ENCODE results near the gene KLHL3.

KLHL3 gene

DNA sequence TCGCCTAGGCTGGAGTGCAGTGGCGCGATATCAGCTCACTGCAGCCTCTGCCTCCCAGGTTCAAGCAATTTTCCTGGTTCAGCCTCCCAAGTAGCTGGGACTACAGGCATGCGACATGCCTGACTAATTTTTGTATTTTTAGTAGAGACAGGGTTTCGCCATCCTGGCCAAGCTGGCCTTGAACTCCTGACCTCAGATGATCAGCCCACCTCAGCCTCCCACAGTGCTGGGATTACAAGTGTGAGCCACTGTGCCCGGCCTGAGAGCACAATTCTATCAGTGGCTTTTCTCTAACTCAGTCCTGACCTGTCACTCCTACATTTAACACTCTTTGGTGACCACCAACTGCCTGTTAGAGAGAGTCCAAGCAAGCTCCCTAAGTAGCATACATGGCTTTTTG lies 154.1 kb downstream of the KLHL3 start:
- no peak overlapping the region for H3K27ac ChIP-seq
- TF ChIP-seq ZFX (IDR thresholded peaks at IDR 0.05; ENCODE audit: borderline replicate concordance), result no peak
- TF ChIP-seq, protein P1, sequence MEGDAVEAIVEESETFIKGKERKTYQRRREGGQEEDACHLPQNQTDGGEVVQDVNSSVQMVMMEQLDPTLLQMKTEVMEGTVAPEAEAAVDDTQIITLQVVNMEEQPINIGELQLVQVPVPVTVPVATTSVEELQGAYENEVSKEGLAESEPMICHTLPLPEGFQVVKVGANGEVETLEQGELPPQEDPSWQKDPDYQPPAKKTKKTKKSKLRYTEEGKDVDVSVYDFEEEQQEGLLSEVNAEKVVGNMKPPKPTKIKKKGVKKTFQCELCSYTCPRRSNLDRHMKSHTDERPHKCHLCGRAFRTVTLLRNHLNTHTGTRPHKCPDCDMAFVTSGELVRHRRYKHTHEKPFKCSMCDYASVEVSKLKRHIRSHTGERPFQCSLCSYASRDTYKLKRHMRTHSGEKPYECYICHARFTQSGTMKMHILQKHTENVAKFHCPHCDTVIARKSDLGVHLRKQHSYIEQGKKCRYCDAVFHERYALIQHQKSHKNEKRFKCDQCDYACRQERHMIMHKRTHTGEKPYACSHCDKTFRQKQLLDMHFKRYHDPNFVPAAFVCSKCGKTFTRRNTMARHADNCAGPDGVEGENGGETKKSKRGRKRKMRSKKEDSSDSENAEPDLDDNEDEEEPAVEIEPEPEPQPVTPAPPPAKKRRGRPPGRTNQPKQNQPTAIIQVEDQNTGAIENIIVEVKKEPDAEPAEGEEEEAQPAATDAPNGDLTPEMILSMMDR (IDR thresholded peaks at IDR 0.05), result no peak

DNA sequence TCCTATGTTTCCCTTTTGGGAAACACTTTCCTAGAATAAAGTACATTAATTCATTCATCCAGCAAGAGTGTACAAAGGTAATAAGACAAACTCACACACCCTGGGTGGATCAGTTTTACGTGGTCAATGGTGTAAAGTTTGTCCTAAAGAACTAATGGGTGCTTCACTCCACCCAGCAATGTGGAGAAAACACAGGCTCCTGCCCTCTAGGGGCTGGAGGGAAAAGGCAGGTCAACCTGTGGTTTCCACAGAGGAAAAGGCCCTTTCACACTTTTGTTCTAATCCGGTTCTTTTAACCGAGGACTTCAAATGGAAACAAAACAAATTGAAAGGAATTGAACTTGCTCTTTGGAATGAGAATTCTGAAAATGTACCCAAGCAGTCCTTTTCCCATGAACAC lies 155.9 kb downstream of the KLHL3 start:
- TF ChIP-seq ZFX (IDR thresholded peaks at IDR 0.05; ENCODE audit: borderline replicate concordance), result no peak
- TF ChIP-seq, protein P1 (IDR thresholded peaks at IDR 0.05), result peak; percentile 55
- H3K27ac ChIP-seq, result no peak overlapping the region

DNA sequence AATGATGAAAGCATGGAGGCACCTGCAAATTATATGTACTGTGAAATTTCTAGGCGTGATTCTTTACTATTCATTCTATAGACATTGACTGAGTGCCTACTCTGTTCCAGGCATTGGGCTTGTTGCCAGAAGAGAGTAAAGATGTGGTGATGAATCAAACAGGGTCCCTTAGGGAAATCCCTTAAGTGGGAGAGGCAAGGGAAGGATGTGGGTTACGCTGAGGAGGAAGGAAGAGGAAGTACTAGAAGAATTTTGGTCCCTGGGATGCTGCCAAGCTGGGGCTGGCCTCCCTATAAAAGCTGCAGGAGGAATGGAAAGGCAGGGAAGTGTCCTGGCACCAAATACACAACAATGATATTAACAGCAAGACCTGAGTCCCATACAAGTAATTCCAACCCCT lies 160.0 kb downstream of the KLHL3 start:
- H3K27ac ChIP-seq, result no peak overlapping the region
- TF ChIP-seq ZFX (IDR thresholded peaks at IDR 0.05; ENCODE audit: borderline replicate concordance), result no peak
- TF ChIP-seq, protein P1 (IDR thresholded peaks at IDR 0.05), result no peak

DNA sequence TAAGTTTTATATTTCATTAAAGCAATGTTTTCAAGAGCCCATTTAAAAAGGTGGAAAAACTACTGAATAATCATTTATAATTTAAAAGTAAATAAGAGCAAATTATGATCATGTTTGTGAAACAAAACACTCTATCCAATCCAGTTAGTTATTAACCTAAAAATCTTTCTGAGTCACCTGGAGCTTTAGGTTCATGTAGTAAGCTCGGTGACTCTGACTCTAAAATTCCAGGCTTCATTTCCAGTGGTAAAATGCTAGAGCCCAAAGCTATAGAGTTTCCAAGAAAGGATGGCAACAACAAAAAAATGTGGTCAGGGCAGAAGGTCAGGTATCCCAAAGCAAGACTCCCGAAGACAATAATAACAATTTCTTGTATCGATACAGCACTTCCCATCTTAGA lies 160.7 kb downstream of the KLHL3 start:
- no peak overlapping the region for H3K27ac ChIP-seq
- no peak for TF ChIP-seq ZFX (IDR thresholded peaks at IDR 0.05; ENCODE audit: borderline replicate concordance)
- TF ChIP-seq, protein P1 (IDR thresholded peaks at IDR 0.05), result no peak

DNA sequence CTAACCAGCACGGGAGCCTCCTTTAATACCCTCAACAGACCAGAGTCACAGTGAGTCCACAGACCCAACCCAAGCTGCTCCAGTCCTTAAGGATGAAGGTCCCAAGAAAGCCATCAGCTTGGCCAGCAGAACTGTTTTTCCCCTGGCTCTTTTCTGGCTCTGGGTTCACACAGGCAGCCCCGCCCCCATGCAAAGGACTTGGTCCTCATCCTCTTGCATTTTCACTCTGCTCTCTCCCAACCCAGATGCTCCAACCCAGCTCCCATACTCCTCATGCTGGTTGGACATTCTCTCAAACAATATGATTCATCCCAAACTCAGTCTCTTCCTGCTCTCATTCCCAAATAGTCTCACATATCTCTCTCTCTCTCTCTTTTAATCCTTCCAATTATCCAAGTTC lies 162.5 kb downstream of the KLHL3 start:
- no peak overlapping the region for H3K27ac ChIP-seq
- no peak for TF ChIP-seq ZFX (IDR thresholded peaks at IDR 0.05; ENCODE audit: borderline replicate concordance)
- TF ChIP-seq, protein P1 (IDR thresholded peaks at IDR 0.05), result no peak

DNA sequence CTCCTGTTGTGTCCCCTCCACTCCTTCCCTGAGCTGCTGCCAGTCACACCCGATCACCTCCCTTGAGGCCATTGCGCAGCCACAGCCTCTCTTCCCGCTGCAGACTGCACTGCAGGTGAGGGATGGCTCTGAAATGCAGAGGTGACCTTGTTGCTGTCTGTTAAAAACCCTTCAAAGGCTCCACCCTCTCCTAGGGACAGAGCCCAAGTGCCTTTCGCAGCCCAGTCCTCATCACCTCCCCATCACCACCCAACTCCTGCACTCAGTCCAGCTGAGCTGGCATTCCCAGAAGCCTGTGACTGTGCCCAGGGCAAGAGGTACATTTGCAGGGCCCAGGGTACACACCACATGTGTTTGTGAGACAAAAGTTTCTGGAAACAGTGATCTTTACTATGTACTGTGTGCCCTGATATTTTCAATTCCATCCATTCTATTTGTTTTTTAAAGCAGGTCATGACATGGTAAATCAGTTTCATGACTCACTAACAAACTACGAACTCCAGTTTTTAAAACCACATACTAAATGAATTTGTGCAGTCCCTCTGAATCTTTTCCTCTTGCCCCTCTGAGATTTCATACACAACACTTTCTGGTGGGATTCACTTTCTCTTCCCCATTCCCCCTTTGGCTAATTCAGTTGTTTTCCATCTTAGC lies 163.7 kb downstream of the KLHL3 start:
- no peak overlapping the region for H3K27ac ChIP-seq
- TF ChIP-seq, protein P1 (IDR thresholded peaks at IDR 0.05), result no peak
- TF ChIP-seq ZFX (IDR thresholded peaks at IDR 0.05; ENCODE audit: borderline replicate concordance), result no peak

DNA sequence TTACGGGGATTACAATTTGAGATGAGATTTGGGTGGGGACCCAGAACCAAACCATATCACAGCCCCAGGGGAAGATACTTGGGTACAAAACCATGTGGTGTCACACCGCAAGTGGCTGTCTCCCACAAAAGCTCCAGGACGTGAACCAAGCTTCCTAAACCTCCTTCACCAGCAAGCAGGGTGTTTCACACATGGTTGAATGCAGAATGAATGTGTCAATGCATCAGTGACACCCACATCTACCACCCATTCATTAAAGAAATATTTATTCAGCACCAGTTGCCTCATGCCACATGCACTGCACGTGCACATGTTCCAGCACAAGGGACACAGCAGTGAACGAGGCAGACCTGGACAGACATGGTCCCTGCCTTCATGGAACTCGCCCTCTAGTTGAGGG lies 165.8 kb downstream of the KLHL3 start:
- H3K27ac ChIP-seq, result no peak overlapping the region
- TF ChIP-seq, protein P1 (IDR thresholded peaks at IDR 0.05), result no peak
- no peak for TF ChIP-seq ZFX (IDR thresholded peaks at IDR 0.05; ENCODE audit: borderline replicate concordance)

Data from 22Rv1 (cell line).